Measurements from ENCODE around the gene MCCC2. TPM values are rescaled to one million over a fixed set of nuclear protein-coding genes. Genes with fewer than 3 reads are reported as not detected.
"Not testable (repeated sequence)": the region's sequence is repeated elsewhere in the genome, so short reads cannot be mapped to it uniquely, and the experiment has no call there.

The MCCC2 gene
- total and polyA plus RNA-seq, 7 experiments from 2014 or later, result 21.5 to 41.0 (median 24.1) TPM

DNA sequence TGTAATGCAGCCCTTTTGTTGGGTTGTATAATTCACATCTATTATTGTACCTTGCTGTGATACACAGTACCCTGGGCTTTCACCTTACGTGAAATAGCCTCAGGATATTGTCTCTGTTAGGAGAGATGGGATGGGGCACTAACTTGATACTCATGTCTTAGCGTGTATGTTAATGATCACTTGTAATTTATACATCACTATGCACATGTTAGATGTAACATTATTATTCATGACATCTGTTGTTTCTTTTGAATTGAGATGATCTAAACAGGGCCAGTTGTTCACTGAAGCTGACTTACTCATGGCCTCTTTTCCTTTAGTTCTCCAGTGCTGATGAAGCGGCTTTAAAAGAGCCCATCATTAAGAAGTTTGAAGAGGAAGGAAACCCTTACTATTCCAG, 65.2 kb downstream of the MCCC2 start:
- Mint-ChIP-seq H3K36me3 (peaks cover 23 to 74% (median 42%) of the 10 kb centered on the region in 5 donors), H3K4me3 (no peak overlapping the region), H3K27me3 (no peaks in the 10 kb centered on the region), H3K4me1 (peaks cover 0 to 15% (median 7%) of the 10 kb centered on the region in 7 donors), H3K27ac (peak overlapping the region in 1 of 9 donors; percentile 9), H3K9me3 (no peaks in the 10 kb centered on the region)
- Histone ChIP-seq H3K4me1 (ENCODE audit: control insufficient read depth in 2 of 2, insufficient read depth in 2 of 2, low read length in 2 of 2) (no peaks in the 10 kb centered on the region), H3K27me3 (ENCODE audit: control insufficient read depth in 2 of 2, insufficient read depth in 2 of 2, low read length in 2 of 2) (no peaks in the 10 kb centered on the region), H3K9me3 (ENCODE audit: control insufficient read depth in 2 of 3, low read length in 3 of 3) (no peaks in the 10 kb centered on the region), H3K4me3 (ENCODE audit: low read length) (no peak overlapping the region), H3K27ac (ENCODE audit: low read depth, low read length) (no peak overlapping the region), H3K36me3 (ENCODE audit: control insufficient read depth in 2 of 3, insufficient read depth in 3 of 3, low read length in 3 of 3) (peaks cover 0 to 52% (median 0%) of the 10 kb centered on the region in 3 experiments)
- CTCF ChIA-PET, result no interaction called here
- DNase-seq (no peak), ATAC-seq (no peak)
- intact Hi-C loops (cut with micrococcal nuclease), result no loop called here
- POLR2A ChIA-PET, result no interaction called here

DNA sequence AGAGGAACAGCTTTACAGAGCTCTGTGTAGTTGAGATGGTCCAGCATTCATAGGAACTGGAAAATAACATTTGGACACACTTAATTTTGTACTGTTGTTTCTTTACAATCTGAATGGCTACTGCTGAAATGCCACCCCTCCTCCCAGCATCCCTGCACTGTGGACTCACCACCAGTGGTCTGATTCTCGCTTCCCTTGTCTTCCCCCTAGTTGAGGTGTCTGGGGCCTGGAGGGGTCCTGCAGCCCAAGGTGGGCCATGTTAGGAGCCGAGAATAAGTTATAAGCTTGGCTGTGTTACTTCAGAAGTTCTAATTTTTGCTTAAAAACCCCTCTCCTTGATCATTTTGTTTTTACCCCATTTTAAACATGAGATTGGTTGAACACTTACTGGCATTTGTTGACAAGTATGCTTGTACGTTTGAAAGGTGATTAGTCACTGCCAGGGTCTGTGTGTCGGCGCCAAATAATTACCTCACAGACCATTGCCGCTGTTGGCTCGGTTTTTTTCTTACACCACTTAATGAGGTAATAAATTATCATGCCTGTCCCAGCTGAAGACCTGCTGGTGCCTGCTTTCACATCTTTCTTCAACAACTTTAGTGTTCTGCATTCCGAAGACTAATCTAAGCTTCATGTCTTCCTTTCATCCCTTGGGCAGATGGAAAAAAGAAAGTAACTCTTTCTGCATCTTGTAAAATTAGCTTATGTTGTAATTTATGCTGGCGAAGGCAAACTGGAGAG, 65.8 kb downstream of the MCCC2 start:
- Histone ChIP-seq H3K9me3 (ENCODE audit: control insufficient read depth in 2 of 3, low read length in 3 of 3) (no peaks in the 10 kb centered on the region), H3K4me1 (ENCODE audit: control insufficient read depth in 2 of 2, insufficient read depth in 2 of 2, low read length in 2 of 2) (no peaks in the 10 kb centered on the region), H3K36me3 (ENCODE audit: control insufficient read depth in 2 of 3, insufficient read depth in 3 of 3, low read length in 3 of 3) (peaks cover 0 to 54% (median 0%) of the 10 kb centered on the region in 3 experiments), H3K27me3 (ENCODE audit: control insufficient read depth in 2 of 2, insufficient read depth in 2 of 2, low read length in 2 of 2) (no peaks in the 10 kb centered on the region), H3K27ac (ENCODE audit: low read depth, low read length) (no peak overlapping the region), H3K4me3 (ENCODE audit: low read length) (no peak overlapping the region)
- peaks cover 0 to 15% (median 7%) of the 10 kb centered on the region in 7 donors for H3K4me1 Mint-ChIP-seq
- ChIA-PET CTCF (no interaction called here), POLR2A (no interaction called here)
- intact Hi-C loops (cut with micrococcal nuclease), result no loop called here
- no peaks in the 10 kb centered on the region for H3K27me3 Mint-ChIP-seq
- peaks cover 23 to 74% (median 44%) of the 10 kb centered on the region in 5 donors for H3K36me3 Mint-ChIP-seq
- no peak overlapping the region for H3K4me3 Mint-ChIP-seq
- ATAC-seq (no peak), DNase-seq (no peak)
- H3K9me3 Mint-ChIP-seq, result no peaks in the 10 kb centered on the region
- H3K27ac Mint-ChIP-seq, result peak overlapping the region in 2 of 9 donors; percentile 1 to 45

DNA sequence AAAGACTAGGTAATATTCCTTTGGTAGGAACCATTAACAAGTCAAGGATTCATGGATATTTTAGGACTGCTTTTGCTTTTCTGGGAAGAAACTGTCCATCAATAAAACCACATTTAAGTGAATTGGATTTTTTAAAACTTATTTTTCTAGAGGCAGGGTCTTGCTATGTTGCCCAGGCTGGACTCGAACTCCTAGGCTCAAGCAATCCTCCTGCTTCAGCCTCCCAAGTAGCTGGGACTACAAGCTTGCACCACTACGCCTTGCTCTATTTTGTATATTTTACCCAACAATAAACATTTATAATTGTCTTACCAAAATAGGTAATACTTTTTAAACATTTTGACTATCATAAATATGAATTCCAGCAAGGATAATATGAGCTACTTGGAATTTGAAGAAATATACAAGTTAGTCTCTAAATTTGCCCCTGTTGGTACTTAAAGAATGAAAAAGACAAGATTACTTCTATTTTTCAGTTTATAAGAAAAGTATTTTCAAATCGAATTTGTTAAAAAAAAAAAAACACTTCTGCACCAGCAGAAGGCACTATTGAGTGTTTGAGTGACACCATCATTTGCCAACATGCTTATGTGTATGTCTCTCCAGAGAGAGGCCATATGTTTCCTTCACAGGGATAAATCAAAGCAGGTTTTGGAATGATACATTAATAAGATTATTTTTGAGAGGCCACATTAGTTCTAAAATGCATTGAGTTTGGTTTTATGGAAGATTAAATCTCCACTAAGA, 71.9 kb downstream of the MCCC2 start:
- Mint-ChIP-seq H3K9me3 (no peaks in the 10 kb centered on the region), H3K4me1 (peaks cover 0 to 1% (median 0%) of the 10 kb centered on the region in 7 donors), H3K4me3 (no peak overlapping the region), H3K27me3 (no peaks in the 10 kb centered on the region), H3K27ac (no peak overlapping the region), H3K36me3 (peaks cover 9 to 31% (median 20%) of the 10 kb centered on the region in 5 donors)
- DNase-seq (no peak), ATAC-seq (no peak)
- ChIA-PET CTCF (no interaction called here), POLR2A (no interaction called here)
- H3K4me1 ChIP-seq (ENCODE audit: control insufficient read depth in 2 of 2, insufficient read depth in 2 of 2, low read length in 2 of 2), result no peaks in the 10 kb centered on the region
- no peaks in the 10 kb centered on the region for H3K27me3 ChIP-seq (ENCODE audit: control insufficient read depth in 2 of 2, insufficient read depth in 2 of 2, low read length in 2 of 2)
- H3K36me3 ChIP-seq (ENCODE audit: control insufficient read depth in 2 of 3, insufficient read depth in 3 of 3, low read length in 3 of 3), result peaks cover 0 to 14% (median 0%) of the 10 kb centered on the region in 3 experiments
- intact Hi-C loops (cut with micrococcal nuclease), result no loop called here
- H3K4me3 ChIP-seq (ENCODE audit: low read length), result no peak overlapping the region
- no peaks in the 10 kb centered on the region for H3K9me3 ChIP-seq (ENCODE audit: control insufficient read depth in 2 of 3, low read length in 3 of 3)
- no peak overlapping the region for H3K27ac ChIP-seq (ENCODE audit: low read depth, low read length)

DNA sequence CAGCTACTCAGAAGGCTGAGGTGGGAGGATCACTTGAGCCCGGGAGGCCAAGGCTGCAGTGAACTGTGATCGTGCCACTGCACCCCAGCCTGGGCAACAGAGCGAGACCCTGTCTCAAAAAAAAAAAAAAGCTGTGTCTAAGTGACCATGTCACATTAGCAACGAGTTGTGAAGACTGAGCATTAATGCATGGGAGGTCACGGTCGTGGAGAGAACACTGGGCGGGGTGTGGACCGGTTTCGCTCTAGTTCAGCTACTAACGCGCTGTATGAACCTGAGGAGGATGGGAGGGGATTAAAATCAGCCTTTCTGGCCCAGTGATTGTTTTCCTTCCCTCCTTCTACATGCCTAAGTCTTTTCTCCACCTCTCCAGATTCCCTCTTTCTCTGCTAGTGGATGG, 75.2 kb downstream of the MCCC2 start:
- peaks cover 9 to 12% (median 10%) of the 10 kb centered on the region in 5 donors for H3K36me3 Mint-ChIP-seq
- intact Hi-C loops (cut with micrococcal nuclease), result no loop called here

DNA sequence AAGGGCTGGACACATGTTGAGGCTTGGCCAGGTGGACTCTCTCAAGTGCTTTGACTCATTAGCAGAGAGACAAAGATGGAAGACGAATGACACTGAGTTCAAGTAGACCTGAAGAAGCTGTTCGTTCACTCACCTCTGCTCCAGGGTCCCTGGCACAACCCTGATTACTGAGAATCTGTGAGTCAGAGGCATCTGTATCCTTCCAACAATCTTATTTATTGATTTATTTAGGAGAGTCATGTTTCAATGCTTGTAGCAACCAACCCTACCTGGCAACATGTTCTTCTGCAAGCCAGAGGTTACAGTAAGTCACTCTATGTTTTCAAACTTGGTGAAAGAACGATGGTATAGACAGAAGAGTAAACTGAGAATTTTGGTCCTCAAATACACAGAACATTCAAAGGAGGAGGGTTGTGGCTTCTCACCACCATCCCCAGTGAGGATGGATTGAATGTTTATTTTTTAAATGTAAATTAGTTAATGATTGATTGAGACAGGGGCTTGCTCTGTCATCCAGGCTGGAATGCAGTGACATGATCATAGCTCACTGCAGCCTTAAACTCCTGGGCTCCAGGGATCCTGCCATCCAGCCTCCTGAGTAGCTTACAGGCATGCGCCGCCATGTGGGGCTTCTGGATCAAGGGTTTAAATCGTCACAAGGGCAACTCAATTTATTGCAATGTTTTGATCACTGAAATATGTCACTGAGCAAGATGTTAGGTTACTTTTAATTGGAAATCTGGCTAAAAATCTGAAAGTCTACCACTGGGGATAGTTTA, 76.2 kb downstream of the MCCC2 start:
- Histone ChIP-seq H3K9me3 (ENCODE audit: control insufficient read depth in 2 of 3, low read length in 3 of 3) (no peaks in the 10 kb centered on the region), H3K4me1 (ENCODE audit: control insufficient read depth in 2 of 2, insufficient read depth in 2 of 2, low read length in 2 of 2) (no peaks in the 10 kb centered on the region), H3K27me3 (ENCODE audit: control insufficient read depth in 2 of 2, insufficient read depth in 2 of 2, low read length in 2 of 2) (no peaks in the 10 kb centered on the region), H3K4me3 (ENCODE audit: low read length) (no peak overlapping the region), H3K36me3 (ENCODE audit: control insufficient read depth in 2 of 3, insufficient read depth in 3 of 3, low read length in 3 of 3) (no peaks in the 10 kb centered on the region), H3K27ac (ENCODE audit: low read depth, low read length) (no peak overlapping the region)
- peaks cover 0 to 1% (median 0%) of the 10 kb centered on the region in 7 donors for H3K4me1 Mint-ChIP-seq
- no peaks in the 10 kb centered on the region for H3K9me3 Mint-ChIP-seq
- H3K27me3 Mint-ChIP-seq, result peaks cover 0 to 4% (median 0%) of the 10 kb centered on the region in 5 donors
- peaks cover 0 to 2% (median under 1%) of the 10 kb centered on the region in 5 donors for H3K36me3 Mint-ChIP-seq
- no peak overlapping the region for H3K27ac Mint-ChIP-seq
- intact Hi-C loops (cut with micrococcal nuclease), result no loop called here
- POLR2A ChIA-PET, result no interaction called here
- DNase-seq (no peak), ATAC-seq (no peak)
- H3K4me3 Mint-ChIP-seq, result no peak overlapping the region
- CTCF ChIA-PET, result no interaction called here

More for the DNA sequence above, 75.2 kb downstream of the MCCC2 start:
- Histone ChIP-seq H3K4me3 (ENCODE audit: low read length) (no peak overlapping the region), H3K9me3 (ENCODE audit: control insufficient read depth in 2 of 3, low read length in 3 of 3) (no peaks in the 10 kb centered on the region), H3K27ac (ENCODE audit: low read depth, low read length) (no peak overlapping the region), H3K36me3 (ENCODE audit: control insufficient read depth in 2 of 3, insufficient read depth in 3 of 3, low read length in 3 of 3) (peaks cover 0 to 9% (median 0%) of the 10 kb centered on the region in 3 experiments), H3K4me1 (ENCODE audit: control insufficient read depth in 2 of 2, insufficient read depth in 2 of 2, low read length in 2 of 2) (no peaks in the 10 kb centered on the region), H3K27me3 (ENCODE audit: control insufficient read depth in 2 of 2, insufficient read depth in 2 of 2, low read length in 2 of 2) (no peaks in the 10 kb centered on the region)
- DNase-seq (no peak), ATAC-seq (no peak)
- POLR2A ChIA-PET, result no interaction called here
- Mint-ChIP-seq H3K27me3 (peaks cover 0 to 4% (median 0%) of the 10 kb centered on the region in 5 donors), H3K4me1 (peaks cover 0 to 1% (median 0%) of the 10 kb centered on the region in 7 donors), H3K9me3 (no peaks in the 10 kb centered on the region), H3K4me3 (no peak overlapping the region), H3K27ac (no peak overlapping the region)
- CTCF ChIA-PET, result no interaction called here

DNA sequence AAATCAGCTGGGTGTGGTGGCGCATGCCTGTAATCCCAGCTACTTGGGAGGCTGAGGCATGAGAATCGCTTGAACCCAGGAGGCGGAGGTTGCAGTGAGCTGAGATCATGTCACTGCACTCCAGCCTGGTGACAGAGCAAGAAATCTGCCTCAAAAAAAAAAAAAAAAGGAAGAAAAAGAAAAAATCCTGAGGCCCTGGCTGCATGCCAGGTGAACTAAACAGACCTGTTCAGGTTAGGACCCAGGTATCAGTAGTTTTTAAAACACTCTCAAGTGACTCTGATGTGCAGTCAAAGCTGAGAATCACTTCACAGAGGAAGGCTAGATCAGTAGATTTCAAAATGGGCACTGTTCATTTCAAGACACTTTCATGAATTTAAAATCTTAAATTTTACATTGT, 77.5 kb downstream of the MCCC2 start:
- H3K4me1 ChIP-seq (ENCODE audit: control insufficient read depth in 2 of 2, insufficient read depth in 2 of 2, low read length in 2 of 2); DNase-seq; ATAC-seq; H3K9me3 Mint-ChIP-seq; H3K4me3 ChIP-seq (ENCODE audit: low read length); H3K36me3 Mint-ChIP-seq; H3K27me3 ChIP-seq (ENCODE audit: control insufficient read depth in 2 of 2, insufficient read depth in 2 of 2, low read length in 2 of 2); intact Hi-C loops (cut with micrococcal nuclease); CTCF ChIA-PET; H3K27ac ChIP-seq (ENCODE audit: low read depth, low read length); H3K36me3 ChIP-seq (ENCODE audit: control insufficient read depth in 2 of 3, insufficient read depth in 3 of 3, low read length in 3 of 3); H3K9me3 ChIP-seq (ENCODE audit: control insufficient read depth in 2 of 3, low read length in 3 of 3); H3K4me1 Mint-ChIP-seq; H3K27me3 Mint-ChIP-seq; H3K27ac Mint-ChIP-seq; H3K4me3 Mint-ChIP-seq; POLR2A ChIA-PET: not testable (repeated sequence)

All from naive thymus-derived CD4-positive, alpha-beta T cell (primary cell).